EH (cell line): ENCODE results near the gene MAP3K4.

Experiments used
- DNase-seq: peaks from one replicate; pipeline ENCODE4 v3.0.0-alpha.2; 2015; ENCODE audit warnings: low read depth

The MAP3K4 gene

GRCh38 chr6:161000632-161001031 lies 9.1 kb downstream of the MAP3K4 start:
- no peak for DNase-seq

- DNase-seq = no peak
Observed at GRCh38 chr6:161001421-161001820, 9.9 kb downstream of the MAP3K4 start.

- DNase-seq = no peak
Observed at GRCh38 chr6:161003336-161003735, 11.8 kb downstream of the MAP3K4 start.

DNA sequence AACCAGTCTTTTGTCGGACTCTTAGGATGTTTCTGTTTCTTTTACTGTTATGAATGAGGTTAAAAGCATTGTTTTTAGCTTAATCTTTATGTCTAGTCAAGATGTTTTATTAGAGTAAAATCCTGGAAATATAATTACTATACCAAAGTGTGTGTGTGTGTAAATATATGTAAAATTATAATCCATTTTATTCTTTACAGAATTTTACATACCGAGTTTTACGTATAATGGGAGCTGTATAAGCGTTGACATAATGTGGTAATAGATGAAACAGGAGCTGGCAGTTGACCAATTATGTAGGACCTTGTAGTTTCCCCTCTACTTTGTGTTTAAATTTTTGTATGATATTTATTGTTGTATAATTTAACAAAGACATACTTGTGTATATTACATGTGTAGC lies 16.7 kb downstream of the MAP3K4 start:
- no peak for DNase-seq

DNA sequence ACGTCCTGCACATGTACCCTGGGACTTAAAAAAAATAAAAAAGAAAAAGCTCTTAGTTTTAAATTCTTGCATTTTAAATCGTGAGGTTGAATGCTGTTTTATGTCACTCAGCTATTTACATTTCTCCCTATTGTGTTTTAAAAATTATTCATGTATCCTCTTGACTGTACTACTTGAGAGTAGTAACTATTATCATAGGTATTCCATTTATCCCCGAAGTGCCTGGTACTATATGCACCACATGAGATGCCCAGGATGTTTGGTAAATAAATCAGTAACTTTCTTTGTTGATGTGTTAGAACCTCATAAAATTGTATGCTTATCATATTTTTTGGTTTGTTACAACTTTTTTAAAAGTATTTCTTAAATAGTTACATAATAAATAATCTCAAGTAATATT lies 18.4 kb downstream of the MAP3K4 start:
- peak; percentile 36 for DNase-seq

GRCh38 chr6:161010418-161010817 lies 18.8 kb downstream of the MAP3K4 start:
- peak; percentile 71 for DNase-seq

DNA sequence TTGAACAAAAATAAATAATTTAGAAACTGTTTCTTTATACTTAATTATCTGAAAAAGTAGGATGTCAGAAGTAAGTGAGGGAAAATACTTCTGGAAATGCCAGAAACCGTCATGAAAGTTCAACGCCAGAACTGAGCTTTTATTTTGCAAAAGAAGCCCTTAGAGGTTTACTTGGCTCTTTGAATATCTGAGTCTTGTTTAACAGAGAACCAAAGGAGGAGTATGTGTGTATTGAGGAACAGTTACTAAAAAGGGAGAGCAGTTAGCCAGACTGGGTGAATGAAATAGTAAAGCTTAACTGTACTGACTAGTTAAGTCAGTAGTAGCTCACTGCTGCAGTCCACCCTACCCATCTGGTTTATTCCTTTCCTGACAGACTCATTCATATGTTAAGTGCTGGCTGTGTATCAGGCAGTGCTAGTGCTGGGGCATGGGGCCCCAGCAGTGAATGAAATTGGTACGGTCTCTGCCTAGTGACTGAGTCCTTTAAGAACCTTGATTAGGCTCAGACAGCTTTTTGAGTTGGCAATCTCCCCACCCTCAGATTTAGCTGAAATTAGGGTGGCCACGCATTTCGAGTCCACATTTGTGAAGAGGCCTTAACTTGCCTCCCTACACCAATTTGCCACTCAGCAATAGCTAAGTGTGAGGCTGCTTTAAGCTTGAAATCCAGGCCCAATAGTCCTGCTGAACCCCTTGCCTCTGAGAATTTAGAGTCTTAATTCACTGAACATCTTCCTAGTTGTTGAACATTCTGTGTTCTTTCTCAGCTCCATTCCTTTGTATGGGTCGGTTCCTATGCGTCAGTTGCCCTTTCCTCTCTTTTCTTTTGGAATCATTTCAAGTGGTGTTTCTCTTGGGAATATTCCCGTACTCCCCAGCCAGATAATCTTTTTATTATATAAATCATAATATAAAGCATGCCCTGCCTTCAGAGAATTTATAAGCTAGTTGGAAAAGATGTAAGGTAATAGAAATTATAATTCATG lies 20.2 kb downstream of the MAP3K4 start:
- DNase-seq = no peak

DNA sequence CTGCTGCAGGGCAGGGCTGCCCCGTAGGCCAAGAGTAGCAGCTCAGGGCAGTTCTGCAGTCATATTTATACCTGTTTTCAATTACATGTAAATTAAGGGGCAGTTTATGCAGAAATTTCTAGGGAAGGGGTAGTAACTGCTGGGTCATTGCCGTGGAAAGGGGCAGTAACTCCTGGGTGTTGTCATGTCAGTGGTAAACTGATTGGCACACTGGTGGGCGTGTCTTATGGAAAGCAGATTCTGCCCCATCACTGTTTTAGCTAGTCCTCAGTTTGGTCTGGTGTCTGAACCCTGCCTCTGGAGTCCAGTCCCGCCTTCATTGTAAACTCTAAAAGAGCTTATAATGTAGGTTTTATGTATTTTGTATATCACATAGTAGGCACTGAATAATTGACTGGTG lies 22.1 kb downstream of the MAP3K4 start:
- DNase-seq = no peak

DNA sequence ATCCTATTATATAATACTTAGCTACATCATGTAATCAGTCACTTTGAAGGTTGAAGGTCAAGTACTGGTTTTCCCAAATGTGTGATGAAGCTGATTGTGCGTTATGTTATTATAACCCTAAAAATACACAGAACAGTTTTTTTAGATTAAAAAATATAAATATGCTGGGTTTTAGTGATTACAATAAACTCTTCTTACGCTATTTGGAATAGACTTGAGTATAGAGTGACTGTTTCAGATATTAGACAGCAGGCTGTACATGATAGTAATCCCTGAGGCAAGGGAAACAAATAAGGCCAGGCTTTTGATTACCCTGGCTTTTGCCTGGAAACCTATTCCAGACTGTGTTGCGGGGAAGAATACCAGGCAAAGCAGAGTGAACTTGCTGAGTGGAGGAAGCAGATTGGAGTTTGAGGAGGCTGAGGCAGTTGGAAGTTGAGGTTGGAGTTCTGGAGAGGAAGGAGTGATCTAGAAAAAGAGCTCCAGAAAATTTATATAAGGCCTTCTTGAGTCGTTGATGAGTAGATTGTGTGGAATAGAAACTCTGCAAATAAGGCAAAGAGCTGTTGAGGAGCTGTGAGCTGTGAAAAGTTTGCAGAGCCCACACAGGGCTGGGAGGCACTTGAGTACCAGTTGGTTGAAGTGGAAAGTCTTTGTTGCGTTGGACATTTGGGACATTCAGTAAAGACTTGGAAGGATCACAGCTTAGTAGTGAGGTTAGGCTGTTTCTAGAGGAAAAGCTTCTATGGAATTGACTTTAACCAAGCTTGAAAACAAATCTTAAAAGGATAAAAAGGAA lies 26.4 kb downstream of the MAP3K4 start:
- DNase-seq = no peak

GRCh38 chr6:161019324-161019839 lies 27.8 kb downstream of the MAP3K4 start:
- no peak for DNase-seq

DNA sequence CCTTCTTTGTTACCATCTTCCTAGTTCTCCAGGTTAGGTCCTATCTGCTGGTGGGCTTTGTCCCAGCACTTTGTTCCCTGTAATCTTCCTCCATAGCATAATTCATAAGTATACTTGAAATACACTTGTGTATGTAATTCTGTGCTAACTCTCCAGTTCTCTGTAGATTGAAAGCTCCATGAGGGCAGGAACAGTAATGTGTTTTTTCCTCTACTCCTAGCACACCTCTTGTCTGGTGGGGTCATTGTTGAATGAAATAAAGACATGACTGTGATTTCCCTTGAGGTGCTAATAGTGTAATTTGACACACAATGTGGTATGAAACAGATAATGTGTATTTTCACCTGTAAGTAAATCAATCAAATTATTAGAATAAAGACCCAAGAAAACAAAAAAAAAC lies 30.0 kb downstream of the MAP3K4 start:
- DNase-seq = no peak

- no peak for DNase-seq
Observed at GRCh38 chr6:161021998-161022743, 30.6 kb downstream of the MAP3K4 start.

- DNase-seq = peak; percentile 63
Observed at GRCh38 chr6:161023316-161023715, 31.7 kb downstream of the MAP3K4 start.

GRCh38 chr6:161024364-161024920 lies 32.9 kb downstream of the MAP3K4 start:
- no peak for DNase-seq

- DNase-seq = no peak
Observed at GRCh38 chr6:161027385-161027784, 35.8 kb downstream of the MAP3K4 start.

DNA sequence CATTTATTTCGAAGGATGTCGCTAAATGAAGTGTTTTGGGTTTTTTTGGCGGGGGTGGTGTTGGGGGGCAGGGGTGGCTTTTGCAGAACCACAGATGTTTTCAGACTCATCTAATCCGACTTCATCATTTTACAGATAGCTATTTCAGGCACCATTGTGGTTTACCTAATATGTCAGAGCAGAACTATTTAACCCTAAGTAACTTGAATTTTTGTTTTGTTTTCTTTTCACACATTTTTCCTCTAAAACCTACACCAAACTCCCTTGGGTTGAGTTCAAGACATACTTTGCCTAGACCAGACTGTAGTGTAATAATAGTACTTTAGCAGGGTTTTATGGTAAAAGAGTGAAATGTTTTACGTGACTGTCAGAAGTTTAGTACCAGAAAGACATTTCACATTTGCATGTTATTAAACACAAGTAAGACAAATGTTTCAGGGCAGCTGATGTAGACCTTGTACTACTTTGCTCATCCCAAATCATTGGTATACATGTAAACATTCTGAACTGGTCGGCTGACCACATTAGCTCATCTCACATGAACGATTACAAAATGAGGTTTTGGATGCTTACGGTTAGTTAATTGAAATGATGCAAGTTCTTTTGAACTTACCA lies 37.7 kb downstream of the MAP3K4 start:
- peak; percentile 93 for DNase-seq

GRCh38 chr6:161031721-161032495 lies 40.3 kb downstream of the MAP3K4 start:
- peak; percentile 74 for DNase-seq

DNA sequence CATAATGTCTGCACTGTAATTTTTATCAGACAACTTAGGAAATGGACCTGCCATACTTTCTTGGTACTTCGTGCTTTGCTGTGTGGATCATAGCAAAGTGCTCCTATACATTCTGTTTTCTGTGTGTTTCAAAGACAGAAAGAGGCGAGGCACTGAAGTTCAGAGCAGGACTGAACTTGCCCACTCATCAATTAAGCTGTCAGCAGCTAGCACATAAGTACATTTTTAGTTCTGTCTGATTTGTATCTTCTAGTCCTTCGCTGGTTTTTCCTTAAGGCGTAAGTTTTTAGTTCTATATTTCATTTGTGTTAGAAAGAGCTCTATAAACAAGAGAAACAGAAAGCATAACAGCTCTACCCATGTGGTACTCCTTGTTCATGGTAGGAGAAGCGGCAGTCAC lies 42.1 kb downstream of the MAP3K4 start:
- no peak for DNase-seq

DNA sequence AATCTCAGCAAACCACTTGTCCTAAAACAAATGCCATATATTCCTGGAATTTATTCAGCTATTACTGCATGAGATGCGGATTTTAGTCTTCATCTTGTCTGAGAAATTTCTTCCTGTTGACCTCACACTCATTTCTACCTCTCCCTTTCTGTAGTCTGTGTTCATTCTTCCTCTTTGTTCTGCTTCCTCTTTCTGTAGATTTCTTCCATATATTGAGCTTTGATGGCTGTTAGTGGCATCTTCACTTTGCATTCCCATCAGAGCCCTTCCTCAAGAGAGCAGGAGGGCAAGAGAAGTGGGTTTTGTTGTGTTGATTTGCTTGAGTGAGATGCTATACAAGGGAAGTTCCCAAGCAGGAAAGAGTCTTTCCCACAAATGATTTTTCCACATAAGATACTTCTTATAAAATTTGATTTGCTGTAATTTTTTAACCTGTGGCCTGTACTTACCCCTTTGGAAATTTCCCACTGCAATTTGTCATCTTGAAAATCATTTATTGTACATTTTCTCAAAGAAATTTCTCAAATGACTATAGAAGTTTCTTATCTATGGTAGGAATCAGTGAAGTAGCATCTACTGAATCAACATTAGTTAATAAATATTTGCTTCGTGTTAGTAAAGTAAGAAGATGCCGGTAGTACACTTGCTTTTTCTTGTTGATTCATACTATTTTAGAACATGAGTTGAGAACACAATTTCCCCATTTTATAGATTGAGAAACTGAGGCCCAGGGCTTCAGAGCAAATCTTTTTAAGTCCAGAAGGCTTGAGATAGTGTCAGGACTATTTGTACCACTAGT lies 43.8 kb downstream of the MAP3K4 start:
- DNase-seq = no peak

DNA sequence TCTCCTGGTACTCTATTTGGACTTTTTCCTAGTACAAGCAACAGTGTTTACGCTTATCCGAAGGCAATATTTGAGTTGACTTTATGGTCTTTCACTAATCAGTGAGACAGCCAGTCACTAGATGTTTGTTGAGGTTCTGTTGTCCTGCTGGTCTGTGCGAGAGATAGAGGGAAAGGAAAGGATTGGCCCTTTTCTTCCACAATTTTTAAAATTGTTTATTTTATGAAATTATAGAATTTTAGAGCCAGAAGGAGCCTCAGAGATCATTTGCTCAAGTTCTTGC lies 44.4 kb downstream of the MAP3K4 start:
- no peak for DNase-seq
